NT2/D1 (cell line): ENCODE measurements around the gene LRP1-AS.

Experiments used
- DNase-seq: peaks from one replicate; pipeline ENCODE4 v3.0.0-alpha.2; 2011; ENCODE audit warnings: low read depth, low spot score
- H3K27me3 ChIP-seq: 2 replicates; pipeline ENCODE4 v1.6.0; 2011; ENCODE audit warnings: mild to moderate bottlenecking; ENCODE audit not compliant: insufficient read length, insufficient read depth
- H3K36me3 ChIP-seq: 2 replicates; pipeline ENCODE4 v1.6.1; 2011; ENCODE audit warnings: mild to moderate bottlenecking, low read length, mixed read lengths; ENCODE audit not compliant: insufficient read depth, insufficient read length
- H3K4me1 ChIP-seq: 2 replicates; pipeline ENCODE4 v1.5.1; 2011; ENCODE audit not compliant: insufficient read depth, insufficient read length
- H3K4me3 ChIP-seq: 2 replicates; pipeline ENCODE4 v1.5.1; 2011; ENCODE audit warnings: low read depth; ENCODE audit not compliant: insufficient read length
- H3K9ac ChIP-seq: 2 replicates; pipeline ENCODE4 v1.6.0; 2011; ENCODE audit warnings: low read depth; ENCODE audit not compliant: insufficient read length
- H3K9me3 ChIP-seq: 2 replicates; pipeline ENCODE4 v1.5.1; 2011; ENCODE audit warnings: mild to moderate bottlenecking, low read length; ENCODE audit not compliant: insufficient read depth
- SUZ12 ChIP-seq: IDR thresholded peaks from 2 replicates; pipeline ENCODE4 v1.6.1; 2011; ENCODE audit not compliant: insufficient read length, insufficient read depth; ENCODE audit errors: extremely low read depth
- YY1 ChIP-seq: IDR thresholded peaks from 2 replicates; pipeline ENCODE4 v1.6.1; 2011; ENCODE audit not compliant: insufficient read length, insufficient read depth
- ZNF274 ChIP-seq: IDR thresholded peaks from 2 replicates; pipeline ENCODE4 v1.6.1; 2011; ENCODE audit warnings: mild to moderate bottlenecking, low read depth, low read length

The LRP1-AS gene

DNA sequence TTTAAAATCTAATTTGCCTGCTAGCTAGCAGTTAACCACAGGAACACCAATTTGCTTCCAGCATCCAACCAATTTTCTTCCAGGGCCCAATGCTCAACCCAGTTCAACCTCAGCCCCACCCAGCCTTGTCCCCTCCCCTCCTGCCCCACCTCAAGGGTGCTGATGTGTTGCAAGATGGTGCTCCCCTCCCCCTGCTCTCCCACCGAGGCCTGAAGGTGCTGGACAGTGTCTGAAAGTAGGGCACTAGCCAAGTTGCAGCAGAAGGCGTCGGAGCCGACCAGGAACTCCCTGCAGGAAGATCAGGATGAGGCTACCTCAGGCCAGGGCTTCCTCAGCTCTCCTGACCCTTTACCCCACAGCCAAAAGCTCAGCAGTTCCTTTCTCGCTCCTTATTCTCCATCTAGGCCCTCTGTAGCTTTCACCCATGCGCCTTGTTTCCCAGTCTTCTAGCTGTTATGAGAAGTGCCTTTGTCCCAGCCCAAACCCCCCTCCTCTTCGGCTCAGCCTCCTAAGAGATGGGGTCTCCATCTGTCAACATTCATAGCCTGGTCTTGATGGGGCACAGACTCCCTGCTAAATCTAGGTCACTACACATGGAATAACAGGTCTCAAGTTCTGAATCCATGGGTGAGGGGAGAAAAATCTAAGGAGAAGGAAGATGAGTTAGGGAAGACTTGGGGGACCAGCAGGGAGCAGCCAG is 39.8 kb downstream of the LRP1-AS start:
- TF ChIP-seq ZNF274 (no peak), SUZ12 (no peak), YY1 (no peak)
- no peaks in the 10 kb centered on the region for H3K27me3 ChIP-seq
- no peak overlapping the region for H3K4me3 ChIP-seq
- peaks cover 11% of the 10 kb centered on the region for H3K4me1 ChIP-seq
- H3K9me3 ChIP-seq: no peaks in the 10 kb centered on the region
- no peak for DNase-seq
- no peak overlapping the region for H3K9ac ChIP-seq
- H3K36me3 ChIP-seq: peaks cover 56% of the 10 kb centered on the region

DNA sequence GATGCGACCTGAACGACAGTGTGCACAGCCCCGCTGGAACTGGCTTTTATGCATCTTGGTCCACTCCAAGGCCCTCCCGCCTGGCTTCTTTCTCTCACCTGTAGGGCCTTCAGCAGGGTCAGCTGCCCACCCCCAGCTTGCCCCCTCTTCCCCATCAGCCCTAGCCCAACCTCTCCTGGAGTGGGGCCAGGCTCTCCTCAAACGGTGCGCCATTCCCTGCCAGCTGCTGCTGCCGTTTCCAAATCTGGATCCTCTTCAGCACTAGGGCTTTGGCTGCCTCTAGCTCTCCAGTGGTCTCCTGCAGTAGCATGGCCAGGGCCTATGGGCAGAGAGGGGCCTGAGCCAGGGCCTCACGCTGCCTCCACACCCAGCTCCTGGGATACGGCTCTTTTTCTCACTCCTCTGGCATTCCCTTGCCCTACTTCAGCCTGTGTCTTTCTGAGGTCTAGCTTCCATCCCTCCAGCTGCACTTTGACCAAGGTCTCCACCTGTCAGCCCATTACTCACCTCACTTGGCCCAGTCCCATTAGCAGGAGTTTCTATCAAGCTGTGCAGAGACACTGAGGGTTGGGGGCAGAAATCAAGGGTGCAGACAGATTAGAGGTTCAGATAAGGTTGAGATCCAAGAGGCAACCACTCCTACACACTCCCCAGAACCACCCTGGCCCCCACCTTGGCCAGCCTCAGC is 41.3 kb downstream of the LRP1-AS start:
- H3K36me3 ChIP-seq: peaks cover 66% of the 10 kb centered on the region
- peaks cover 18% of the 10 kb centered on the region for H3K4me1 ChIP-seq

DNA sequence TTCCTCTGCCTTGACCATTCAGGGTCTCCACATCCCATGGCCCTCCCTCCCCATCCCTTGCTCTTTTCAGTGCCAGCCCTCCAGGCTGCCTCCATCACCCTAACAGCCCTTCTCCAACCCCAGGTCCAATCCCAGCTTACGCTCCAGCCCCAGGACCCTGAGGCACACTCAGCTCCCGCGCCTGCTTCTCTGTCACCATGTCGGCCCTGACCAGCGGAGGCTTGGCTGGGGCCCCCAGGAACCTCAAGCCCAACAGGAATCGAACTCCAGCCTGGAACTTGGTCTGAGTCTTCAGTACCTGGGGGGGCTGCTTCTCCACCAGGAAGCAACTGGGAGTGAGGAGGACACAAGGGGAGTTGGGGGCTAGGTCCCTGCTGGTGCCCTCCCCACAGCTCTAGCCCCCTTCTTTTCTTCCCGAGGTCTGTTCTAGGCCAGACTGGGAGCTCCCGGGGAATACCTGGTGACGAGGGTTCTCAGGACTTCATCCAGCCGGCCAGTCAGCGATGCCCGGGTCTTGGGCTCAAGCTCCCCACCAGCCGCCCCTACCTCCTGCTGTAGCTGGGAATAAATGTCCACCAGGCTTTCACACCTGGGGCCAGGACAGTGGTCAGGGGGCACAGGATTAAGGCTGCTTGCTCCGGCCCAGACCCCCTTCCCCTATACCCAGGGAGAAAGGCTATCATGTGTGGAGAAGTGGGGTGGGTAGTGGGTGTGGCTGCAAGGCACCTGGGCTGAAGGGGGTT is 42.2 kb downstream of the LRP1-AS start:
- Histone ChIP-seq H3K4me1 (peaks cover 18% of the 10 kb centered on the region), H3K4me3 (no peak overlapping the region), H3K9me3 (no peaks in the 10 kb centered on the region), H3K36me3 (peaks cover 70% of the 10 kb centered on the region), H3K27me3 (no peaks in the 10 kb centered on the region), H3K9ac (no peak overlapping the region)
- TF ChIP-seq YY1: no peak
- TF ChIP-seq SUZ12: no peak
- TF ChIP-seq ZNF274: no peak
- DNase-seq: no peak

More for the DNA sequence above, 41.3 kb downstream of the LRP1-AS start:
- Histone ChIP-seq H3K27me3 (no peaks in the 10 kb centered on the region), H3K4me3 (no peak overlapping the region), H3K9me3 (no peaks in the 10 kb centered on the region), H3K9ac (no peak overlapping the region)
- no peak for DNase-seq
- TF ChIP-seq YY1: no peak
- TF ChIP-seq SUZ12: no peak
- TF ChIP-seq ZNF274: no peak

DNA sequence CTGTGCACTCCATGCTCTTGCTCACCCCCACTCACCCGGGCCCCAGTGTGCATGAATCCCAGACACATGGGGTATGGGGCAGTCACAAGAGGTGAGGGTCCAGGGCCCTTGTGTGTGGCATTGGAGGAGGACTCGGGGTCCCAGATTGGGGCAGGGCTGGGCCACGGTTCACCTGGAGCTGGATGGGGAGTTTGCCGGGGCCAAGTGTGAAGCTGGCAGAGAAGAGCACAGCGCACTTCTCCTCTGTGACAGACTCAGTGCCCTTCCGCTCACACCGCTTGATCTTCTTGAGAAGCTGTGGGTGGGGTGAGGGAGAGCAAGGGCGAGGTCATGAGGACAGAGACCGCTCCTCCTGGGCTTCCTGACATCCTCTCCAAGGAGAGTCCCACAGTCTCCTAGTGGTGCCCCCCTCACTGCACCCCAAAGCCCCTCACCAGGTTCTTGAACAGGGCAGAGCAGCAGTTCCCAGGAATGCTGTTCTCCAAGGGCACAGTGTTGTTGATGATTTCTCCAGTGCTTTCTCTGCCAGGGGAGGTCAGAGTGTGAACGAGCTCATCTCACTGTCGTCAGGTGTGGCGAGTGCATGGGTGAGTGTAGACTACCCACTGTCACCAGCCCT is 43.0 kb downstream of the LRP1-AS start:
- TF ChIP-seq SUZ12 (no peak), ZNF274 (no peak), YY1 (no peak)
- H3K9ac ChIP-seq: no peak overlapping the region
- no peaks in the 10 kb centered on the region for H3K9me3 ChIP-seq
- no peaks in the 10 kb centered on the region for H3K27me3 ChIP-seq
- peaks cover 75% of the 10 kb centered on the region for H3K36me3 ChIP-seq
- no peak for DNase-seq
- no peak overlapping the region for H3K4me3 ChIP-seq
- H3K4me1 ChIP-seq: peaks cover 12% of the 10 kb centered on the region

DNA sequence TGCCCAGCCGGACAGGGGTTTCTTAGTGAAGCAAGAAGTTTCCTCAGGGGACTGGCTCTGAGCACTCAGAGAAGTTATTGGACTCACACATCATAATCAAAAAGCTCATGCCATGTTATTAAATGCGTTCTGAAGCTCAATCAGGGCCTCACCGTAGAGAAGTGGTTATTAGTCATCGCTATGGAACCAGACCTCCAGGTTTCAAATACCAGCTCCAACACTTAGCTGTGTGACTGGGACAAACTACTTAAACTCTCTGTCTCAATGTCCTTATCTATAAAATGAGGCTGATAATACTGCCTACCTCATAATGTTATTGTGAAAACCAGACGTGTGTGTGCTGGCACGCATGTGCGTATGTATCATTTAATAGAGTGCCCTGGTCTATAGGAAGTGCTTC is 43.6 kb downstream of the LRP1-AS start:
- DNase-seq: no peak
- Histone ChIP-seq H3K9ac (no peak overlapping the region), H3K4me3 (no peak overlapping the region), H3K36me3 (peaks cover 80% of the 10 kb centered on the region), H3K4me1 (peaks cover 12% of the 10 kb centered on the region), H3K27me3 (no peaks in the 10 kb centered on the region), H3K9me3 (no peaks in the 10 kb centered on the region)
- no peak for TF ChIP-seq YY1
- TF ChIP-seq ZNF274: no peak
- TF ChIP-seq SUZ12: no peak

DNA sequence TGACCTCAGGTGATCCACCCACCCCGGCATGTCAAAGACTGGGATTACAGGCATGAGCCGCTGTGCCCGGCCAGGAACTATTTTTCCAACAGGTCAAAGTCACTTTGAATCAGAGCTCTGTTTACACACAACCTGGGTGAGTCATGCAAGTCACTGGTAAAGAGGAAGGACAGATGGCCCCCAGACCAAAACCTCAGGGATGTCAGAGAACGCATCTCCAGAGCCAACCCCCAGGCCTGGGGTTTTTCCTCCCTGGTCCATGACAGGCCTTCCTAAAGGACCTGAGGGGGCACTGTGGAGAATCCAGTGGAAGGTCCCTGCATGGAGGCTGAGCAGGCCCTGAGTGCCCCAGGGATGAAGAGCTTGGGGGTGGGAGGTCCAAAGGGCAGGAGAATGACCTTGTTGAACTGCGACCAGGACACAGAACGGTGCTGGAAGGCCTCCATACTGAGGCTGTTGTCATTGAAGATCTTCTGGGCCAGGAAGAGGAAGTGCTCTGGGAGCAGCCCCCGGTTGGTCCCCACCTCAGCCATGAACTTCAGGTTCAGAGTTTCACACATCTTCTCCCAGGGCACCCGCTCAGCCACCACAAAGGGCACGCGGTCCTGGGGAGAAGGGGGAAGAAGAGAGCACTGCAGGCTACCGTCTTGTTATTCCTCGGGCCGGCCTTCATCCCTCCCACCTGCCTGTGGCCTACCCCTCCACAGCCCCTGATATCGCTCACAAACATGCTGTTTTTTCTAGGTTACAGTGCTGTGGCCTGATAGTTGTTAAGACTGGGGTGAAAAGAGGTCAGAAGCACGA is 45.3 kb downstream of the LRP1-AS start:
- Histone ChIP-seq H3K9me3 (no peaks in the 10 kb centered on the region), H3K36me3 (peaks cover 85% of the 10 kb centered on the region), H3K4me3 (no peak overlapping the region), H3K9ac (no peak overlapping the region), H3K27me3 (no peaks in the 10 kb centered on the region), H3K4me1 (peaks cover 7% of the 10 kb centered on the region)
- DNase-seq: no peak
- no peak for TF ChIP-seq ZNF274

DNA sequence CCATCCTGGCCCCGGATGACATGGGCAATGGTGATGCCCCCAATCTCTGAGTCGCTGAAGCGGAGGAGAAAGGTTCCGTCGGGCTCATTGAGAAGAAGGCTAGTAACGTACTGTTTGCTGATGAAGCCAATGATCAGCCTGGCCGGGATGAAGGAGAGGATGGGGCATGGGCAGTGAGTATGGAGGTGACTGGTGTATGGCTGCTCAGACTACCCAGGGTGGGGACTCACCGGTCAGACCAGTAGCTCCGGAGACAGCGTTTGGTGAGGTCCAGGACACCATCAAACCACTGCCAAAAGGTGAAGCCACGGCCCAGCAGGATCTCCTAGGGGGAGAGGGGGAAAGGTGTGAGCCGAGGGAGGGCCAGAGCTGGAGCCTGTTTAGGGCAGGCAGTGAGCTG is 47.7 kb downstream of the LRP1-AS start:
- peaks cover 16% of the 10 kb centered on the region for H3K4me1 ChIP-seq
- H3K9me3 ChIP-seq: no peaks in the 10 kb centered on the region
- no peak overlapping the region for H3K4me3 ChIP-seq
- H3K36me3 ChIP-seq: peaks cover 85% of the 10 kb centered on the region
- TF ChIP-seq SUZ12 (no peak), ZNF274 (no peak), YY1 (no peak)
- no peak for DNase-seq
- H3K27me3 ChIP-seq: no peaks in the 10 kb centered on the region
- no peak overlapping the region for H3K9ac ChIP-seq
